Fibroblast of pulmonary artery (primary cell): ENCODE data around the gene IL17RD.

Experiments used
- DNase-seq: peaks from one replicate; pipeline ENCODE4 v3.0.0-alpha.2; 2010; ENCODE audit warnings: low read depth
- H3K4me3 ChIP-seq: replicated peaks from 2 replicates; pipeline ENCODE4 v1.5.1; 2011; ENCODE audit warnings: low read depth, mild to moderate bottlenecking, control low read depth, low read length, moderate library complexity
- TF ChIP-seq, protein P1 (sequence below): IDR thresholded peaks from 2 replicates; pipeline ENCODE4 v1.5.1; 2011; ENCODE audit warnings: mild to moderate bottlenecking, control low read depth, low read length, inconsistent platforms; ENCODE audit errors: missing control alignments

Gene IL17RD

DNA sequence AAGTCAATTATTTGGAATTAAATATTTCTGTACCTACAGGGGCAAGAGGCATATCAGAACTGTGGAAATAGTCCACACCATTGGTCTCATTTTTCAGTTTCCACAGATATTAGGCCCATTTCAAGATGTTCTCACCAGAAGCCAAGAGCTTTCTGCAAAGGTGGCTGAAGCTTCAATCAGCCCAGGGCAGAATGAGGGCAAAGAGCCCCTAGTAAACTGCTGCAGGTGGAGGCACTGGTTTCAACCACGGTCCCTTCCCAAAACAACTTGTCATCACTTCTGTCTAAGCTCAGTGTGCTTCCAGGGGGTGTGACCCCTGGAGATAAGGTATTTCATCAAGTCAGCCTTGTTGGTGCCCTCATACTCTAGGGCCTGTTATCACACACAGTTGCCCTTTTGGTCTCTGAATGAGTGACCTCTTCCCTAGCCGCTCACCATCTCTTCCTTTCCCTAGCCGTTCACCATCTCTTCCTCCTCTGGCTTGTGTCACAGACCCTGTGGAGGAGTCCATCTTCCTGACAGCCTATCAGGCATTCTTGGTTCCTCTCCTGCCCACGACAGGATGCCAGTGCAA is 21.2 kb downstream of the IL17RD start:
- H3K4me3 ChIP-seq: no peak overlapping the region
- no peak for DNase-seq
- TF ChIP-seq, protein P1, sequence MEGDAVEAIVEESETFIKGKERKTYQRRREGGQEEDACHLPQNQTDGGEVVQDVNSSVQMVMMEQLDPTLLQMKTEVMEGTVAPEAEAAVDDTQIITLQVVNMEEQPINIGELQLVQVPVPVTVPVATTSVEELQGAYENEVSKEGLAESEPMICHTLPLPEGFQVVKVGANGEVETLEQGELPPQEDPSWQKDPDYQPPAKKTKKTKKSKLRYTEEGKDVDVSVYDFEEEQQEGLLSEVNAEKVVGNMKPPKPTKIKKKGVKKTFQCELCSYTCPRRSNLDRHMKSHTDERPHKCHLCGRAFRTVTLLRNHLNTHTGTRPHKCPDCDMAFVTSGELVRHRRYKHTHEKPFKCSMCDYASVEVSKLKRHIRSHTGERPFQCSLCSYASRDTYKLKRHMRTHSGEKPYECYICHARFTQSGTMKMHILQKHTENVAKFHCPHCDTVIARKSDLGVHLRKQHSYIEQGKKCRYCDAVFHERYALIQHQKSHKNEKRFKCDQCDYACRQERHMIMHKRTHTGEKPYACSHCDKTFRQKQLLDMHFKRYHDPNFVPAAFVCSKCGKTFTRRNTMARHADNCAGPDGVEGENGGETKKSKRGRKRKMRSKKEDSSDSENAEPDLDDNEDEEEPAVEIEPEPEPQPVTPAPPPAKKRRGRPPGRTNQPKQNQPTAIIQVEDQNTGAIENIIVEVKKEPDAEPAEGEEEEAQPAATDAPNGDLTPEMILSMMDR: no peak

DNA sequence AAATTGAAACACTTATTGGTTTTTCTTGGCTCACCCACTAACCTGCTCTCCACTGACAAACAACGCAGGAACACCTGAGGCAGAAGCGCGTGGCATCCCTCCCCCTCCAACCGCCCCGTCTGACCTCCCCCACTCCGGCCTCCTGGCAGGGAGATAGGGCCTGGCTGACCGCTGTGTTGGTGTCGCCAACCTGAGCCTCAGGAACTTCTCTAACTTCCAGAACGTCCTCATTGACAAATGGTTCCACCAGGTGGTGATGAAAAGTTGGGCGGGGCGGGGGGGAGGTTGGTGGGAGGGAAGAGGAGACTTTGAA is 22.8 kb downstream of the IL17RD start:
- H3K4me3 ChIP-seq: no peak overlapping the region
- TF ChIP-seq, protein P1: no peak
- DNase-seq: no peak

DNA sequence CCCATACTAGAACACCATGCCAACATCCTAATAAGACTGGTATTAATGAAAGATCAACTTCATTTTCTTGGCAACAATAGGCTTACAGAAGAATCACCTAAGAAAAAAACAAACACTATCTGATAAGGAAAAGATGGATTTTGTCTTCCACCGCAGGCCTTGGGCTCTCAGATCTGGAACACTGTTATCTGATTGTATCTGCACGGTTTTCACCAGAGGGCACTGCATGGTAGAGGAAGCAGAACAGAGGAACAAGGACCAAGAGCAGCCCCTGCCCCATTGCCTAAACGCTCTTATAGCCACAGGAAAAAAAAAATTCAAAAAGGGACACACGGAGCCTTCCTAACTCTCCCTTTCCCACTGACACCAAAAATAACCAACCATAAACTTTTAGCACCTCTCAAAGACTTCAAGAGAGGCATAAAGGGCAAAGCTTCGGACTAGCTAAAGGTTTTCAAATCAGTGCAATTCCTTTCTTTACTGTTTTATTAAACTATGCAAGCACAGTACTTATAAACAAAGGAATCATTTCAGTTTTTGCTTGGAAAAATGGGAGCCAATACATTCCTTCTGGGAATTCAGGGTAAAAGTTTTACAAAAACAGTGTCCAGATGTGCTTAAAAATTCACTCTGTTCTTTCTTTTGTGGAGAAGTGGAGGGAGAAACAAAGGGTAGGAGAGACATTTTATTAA is 23.3 kb downstream of the IL17RD start:
- TF ChIP-seq, protein P1: no peak
- no peak overlapping the region for H3K4me3 ChIP-seq
- DNase-seq: no peak

DNA sequence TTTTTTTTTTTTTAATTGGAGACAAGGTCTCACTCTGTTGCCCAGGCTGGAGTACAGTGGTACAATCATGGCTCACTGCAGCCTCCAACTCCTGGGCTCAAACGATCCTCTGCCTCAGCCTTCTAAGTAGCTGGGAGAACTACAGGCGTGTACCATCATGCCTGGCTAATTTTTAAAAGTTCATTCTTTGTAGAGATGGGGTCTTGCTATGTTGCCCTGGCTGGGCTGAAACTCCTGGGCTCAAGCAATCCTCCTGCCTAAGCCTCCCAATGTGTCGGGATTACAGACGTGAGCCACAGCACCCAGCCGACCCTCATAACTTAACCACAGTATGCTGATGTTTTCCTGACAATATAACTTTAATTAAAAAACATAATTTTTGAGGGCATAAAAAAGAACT is 24.3 kb downstream of the IL17RD start:
- TF ChIP-seq, protein P1: no peak
- H3K4me3 ChIP-seq: no peak overlapping the region
- no peak for DNase-seq

DNA sequence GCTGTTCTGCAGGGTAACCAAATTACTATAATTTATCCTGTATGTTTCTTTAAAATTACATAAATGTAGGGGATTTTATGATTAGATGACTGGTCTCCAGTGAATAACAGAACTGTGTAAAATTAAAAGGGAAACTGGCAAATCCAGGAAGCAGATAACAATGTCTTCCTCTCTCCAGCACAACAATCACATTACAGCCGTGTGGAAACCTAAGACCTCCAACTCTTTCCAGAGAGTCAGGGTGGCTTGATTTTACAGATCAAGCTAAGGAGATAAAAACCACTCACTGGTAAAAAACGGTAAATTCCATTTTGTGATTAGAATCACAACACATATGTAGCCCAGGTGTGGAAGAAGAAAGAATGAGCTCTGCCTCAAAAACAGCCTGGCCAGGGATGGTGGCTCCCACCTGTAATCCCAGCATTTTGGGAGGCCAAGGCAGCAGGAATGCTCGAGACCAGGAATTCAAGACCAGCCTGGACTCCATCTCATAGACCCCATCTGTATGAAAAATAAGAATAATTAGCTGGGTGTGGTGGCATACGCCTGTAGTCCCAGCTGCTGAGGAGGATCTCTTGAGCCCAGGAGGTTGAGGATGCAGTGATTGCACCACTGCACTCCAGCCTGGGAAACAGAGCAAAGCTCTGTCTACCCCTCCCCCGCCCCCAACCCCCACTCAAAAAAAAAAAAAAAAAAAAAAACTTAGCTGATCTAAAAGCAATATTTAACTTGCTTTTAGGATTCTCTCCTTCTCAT is 29.0 kb downstream of the IL17RD start:
- DNase-seq: no peak
- TF ChIP-seq, protein P1: no peak
- H3K4me3 ChIP-seq: no peak overlapping the region

DNA sequence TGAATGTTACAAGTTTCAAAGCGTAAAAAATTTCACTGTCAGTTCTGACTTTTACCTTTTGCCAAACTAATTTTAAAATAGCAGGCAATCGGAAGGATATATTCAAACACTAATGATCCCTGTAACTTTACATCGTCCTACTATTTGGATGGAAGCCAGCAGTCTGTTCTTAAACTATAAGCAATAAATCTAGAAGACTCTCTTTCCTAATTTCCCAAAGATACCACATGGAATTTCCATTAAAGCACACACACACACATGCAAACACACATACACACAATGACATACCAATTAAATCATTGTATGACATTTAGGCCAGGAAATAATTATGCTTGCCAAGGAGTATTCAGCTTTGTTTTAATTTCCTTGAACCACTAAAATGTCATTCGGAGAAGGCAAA is 32.0 kb downstream of the IL17RD start:
- H3K4me3 ChIP-seq: no peak overlapping the region
- TF ChIP-seq, protein P1: no peak
- DNase-seq: no peak
